ENCODE results near the gene ZNHIT1. TPM values are rescaled to one million over a fixed set of nuclear protein-coding genes. Genes with fewer than 3 reads are reported as not detected.

The ZNHIT1 gene
- total RNA-seq, 1 experiment from 2014 or later, result 69.7 TPM

DNA sequence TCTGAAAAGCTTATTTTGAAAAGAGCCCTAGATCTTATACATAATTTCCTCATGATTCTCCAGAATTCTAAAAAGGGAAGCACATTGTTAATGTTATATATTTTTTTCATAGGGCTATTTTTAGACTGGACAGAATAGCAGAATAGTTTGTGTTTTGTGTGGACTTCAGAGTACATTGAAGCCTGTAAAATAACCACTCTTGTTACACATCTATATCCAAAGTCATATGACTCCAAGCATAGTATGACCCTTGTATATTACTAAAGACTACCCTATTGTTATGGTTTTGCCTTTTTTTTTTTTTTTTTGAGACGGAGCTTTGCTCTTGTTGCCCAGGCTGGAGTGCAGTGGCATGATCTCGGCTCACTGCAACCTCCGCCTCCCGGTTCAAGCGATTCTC, 53.1 kb downstream of the ZNHIT1 start:
- no peaks in the 10 kb centered on the region for H3K9me3 ChIP-seq (ENCODE audit: control insufficient read depth, insufficient read depth, low read depth, low read length)
- no peaks in the 10 kb centered on the region for H3K36me3 ChIP-seq (ENCODE audit: control insufficient read depth, insufficient read depth, low read length)
- H3K4me1 ChIP-seq (ENCODE audit: control insufficient read depth, insufficient read depth, low read length), result no peaks in the 10 kb centered on the region
- BruUV-seq (replicated peaks), result no TSS peak
- intact Hi-C loops (cut with micrococcal nuclease; ENCODE audit: unreplicated experiment), result no loop called here
- in situ Hi-C loops (cut with HindIII; ENCODE audit: low pct_unique_long_range_greater_than_20kb, low sequenced_read_pairs), result no loop called here
- ChIA-PET POLR2A (no interaction called here), CTCF (interaction anchor here (0.6 kb wide), 1 partner anchor 13 kb away, joined by 10 read pairs; no protein-coding TSS in a partner anchor)
- no peak for ATAC-seq
- no peak overlapping the region for H3K4me3 ChIP-seq (ENCODE audit: low read depth in 2 of 2, low read length in 2 of 2)
- TF ChIP-seq SIN3A (IDR thresholded peaks at IDR 0.05; ENCODE audit: borderline replicate concordance, insufficient read depth, low read depth, low read length) (no peak), POLR2AphosphoS5 (IDR thresholded peaks at IDR 0.05; ENCODE audit: low read depth, low read length) (no peak), TCF7L2 (IDR thresholded peaks at IDR 0.05; ENCODE audit: low read depth, low read length) (no peak)
- TF ChIP-seq, protein P1, sequence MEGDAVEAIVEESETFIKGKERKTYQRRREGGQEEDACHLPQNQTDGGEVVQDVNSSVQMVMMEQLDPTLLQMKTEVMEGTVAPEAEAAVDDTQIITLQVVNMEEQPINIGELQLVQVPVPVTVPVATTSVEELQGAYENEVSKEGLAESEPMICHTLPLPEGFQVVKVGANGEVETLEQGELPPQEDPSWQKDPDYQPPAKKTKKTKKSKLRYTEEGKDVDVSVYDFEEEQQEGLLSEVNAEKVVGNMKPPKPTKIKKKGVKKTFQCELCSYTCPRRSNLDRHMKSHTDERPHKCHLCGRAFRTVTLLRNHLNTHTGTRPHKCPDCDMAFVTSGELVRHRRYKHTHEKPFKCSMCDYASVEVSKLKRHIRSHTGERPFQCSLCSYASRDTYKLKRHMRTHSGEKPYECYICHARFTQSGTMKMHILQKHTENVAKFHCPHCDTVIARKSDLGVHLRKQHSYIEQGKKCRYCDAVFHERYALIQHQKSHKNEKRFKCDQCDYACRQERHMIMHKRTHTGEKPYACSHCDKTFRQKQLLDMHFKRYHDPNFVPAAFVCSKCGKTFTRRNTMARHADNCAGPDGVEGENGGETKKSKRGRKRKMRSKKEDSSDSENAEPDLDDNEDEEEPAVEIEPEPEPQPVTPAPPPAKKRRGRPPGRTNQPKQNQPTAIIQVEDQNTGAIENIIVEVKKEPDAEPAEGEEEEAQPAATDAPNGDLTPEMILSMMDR (IDR thresholded peaks at IDR 0.05), result no peak
- TF ChIP-seq, protein P2, sequence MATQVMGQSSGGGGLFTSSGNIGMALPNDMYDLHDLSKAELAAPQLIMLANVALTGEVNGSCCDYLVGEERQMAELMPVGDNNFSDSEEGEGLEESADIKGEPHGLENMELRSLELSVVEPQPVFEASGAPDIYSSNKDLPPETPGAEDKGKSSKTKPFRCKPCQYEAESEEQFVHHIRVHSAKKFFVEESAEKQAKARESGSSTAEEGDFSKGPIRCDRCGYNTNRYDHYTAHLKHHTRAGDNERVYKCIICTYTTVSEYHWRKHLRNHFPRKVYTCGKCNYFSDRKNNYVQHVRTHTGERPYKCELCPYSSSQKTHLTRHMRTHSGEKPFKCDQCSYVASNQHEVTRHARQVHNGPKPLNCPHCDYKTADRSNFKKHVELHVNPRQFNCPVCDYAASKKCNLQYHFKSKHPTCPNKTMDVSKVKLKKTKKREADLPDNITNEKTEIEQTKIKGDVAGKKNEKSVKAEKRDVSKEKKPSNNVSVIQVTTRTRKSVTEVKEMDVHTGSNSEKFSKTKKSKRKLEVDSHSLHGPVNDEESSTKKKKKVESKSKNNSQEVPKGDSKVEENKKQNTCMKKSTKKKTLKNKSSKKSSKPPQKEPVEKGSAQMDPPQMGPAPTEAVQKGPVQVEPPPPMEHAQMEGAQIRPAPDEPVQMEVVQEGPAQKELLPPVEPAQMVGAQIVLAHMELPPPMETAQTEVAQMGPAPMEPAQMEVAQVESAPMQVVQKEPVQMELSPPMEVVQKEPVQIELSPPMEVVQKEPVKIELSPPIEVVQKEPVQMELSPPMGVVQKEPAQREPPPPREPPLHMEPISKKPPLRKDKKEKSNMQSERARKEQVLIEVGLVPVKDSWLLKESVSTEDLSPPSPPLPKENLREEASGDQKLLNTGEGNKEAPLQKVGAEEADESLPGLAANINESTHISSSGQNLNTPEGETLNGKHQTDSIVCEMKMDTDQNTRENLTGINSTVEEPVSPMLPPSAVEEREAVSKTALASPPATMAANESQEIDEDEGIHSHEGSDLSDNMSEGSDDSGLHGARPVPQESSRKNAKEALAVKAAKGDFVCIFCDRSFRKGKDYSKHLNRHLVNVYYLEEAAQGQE (IDR thresholded peaks at IDR 0.05; ENCODE audit: insufficient read depth in 1 of 2, low read depth in 2 of 2, low read length in 1 of 2), result no peak
- no peak overlapping the region for H3K27ac ChIP-seq (ENCODE audit: low read length)
- DNase-seq (ENCODE audit: low read depth, low spot score), result no peak
- no peaks in the 10 kb centered on the region for H3K27me3 ChIP-seq (ENCODE audit: control insufficient read depth, insufficient read depth, low read length)

DNA sequence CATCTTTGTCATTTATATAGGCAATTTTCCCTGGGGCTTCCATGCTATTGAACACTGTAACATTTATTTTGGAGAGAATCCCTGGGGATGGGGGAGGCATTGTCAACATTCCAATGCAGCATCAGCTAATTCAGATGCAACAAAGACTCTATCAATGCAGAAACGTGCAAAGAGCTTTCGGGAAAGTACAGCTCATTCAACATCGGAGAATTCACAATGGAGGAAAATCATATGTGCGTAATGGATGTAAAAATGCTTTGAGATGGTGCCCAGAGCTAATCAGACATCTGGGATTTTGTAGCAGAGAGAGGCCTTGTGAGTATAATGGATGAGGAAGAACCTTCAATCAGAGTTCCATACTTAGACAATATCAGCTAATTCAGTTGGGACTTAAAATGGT, 55.2 kb downstream of the ZNHIT1 start:
- no TSS peak for BruUV-seq (replicated peaks)
- Histone ChIP-seq H3K27me3 (ENCODE audit: control insufficient read depth, insufficient read depth, low read length) (no peaks in the 10 kb centered on the region), H3K4me3 (ENCODE audit: low read depth in 2 of 2, low read length in 2 of 2) (no peak overlapping the region), H3K9me3 (ENCODE audit: control insufficient read depth, insufficient read depth, low read depth, low read length) (no peaks in the 10 kb centered on the region), H3K36me3 (ENCODE audit: control insufficient read depth, insufficient read depth, low read length) (no peaks in the 10 kb centered on the region), H3K27ac (ENCODE audit: low read length) (no peak overlapping the region), H3K4me1 (ENCODE audit: control insufficient read depth, insufficient read depth, low read length) (no peaks in the 10 kb centered on the region)
- in situ Hi-C loops (cut with HindIII; ENCODE audit: low pct_unique_long_range_greater_than_20kb, low sequenced_read_pairs) (no loop called here), intact Hi-C loops (cut with micrococcal nuclease; ENCODE audit: unreplicated experiment) (no loop called here)
- ATAC-seq, result no peak
- DNase-seq (ENCODE audit: low read depth, low spot score), result no peak
- ChIA-PET POLR2A (no interaction called here), CTCF (no interaction called here)
- TF ChIP-seq SIN3A (IDR thresholded peaks at IDR 0.05; ENCODE audit: borderline replicate concordance, insufficient read depth, low read depth, low read length) (no peak), POLR2AphosphoS5 (IDR thresholded peaks at IDR 0.05; ENCODE audit: low read depth, low read length) (no peak), TCF7L2 (IDR thresholded peaks at IDR 0.05; ENCODE audit: low read depth, low read length) (no peak)
- TF ChIP-seq, protein P1 (IDR thresholded peaks at IDR 0.05), result no peak
- TF ChIP-seq, protein P2 (IDR thresholded peaks at IDR 0.05; ENCODE audit: insufficient read depth in 1 of 2, low read depth in 2 of 2, low read length in 1 of 2), result no peak

Other genes with a start within 250 kb of the ZNHIT1 start
- gene MUC12, start 248.6 kb upstream of the ZNHIT1 start, total RNA-seq (2021; ENCODE audit: unreplicated experiment), result 6.8 TPM
- not detected for gene MUC17, start 198.1 kb upstream of the ZNHIT1 start, total RNA-seq (2021; ENCODE audit: unreplicated experiment)
- gene TRIM56, start 132.7 kb upstream of the ZNHIT1 start, total RNA-seq (2021; ENCODE audit: unreplicated experiment), result 37.4 TPM
- 370 TPM for gene SERPINE1, start 91.1 kb upstream of the ZNHIT1 start, total RNA-seq (2021; ENCODE audit: unreplicated experiment)
- 74.2 TPM for gene AP1S1, start 63.7 kb upstream of the ZNHIT1 start, total RNA-seq (2021; ENCODE audit: unreplicated experiment)
- 4.4 TPM for gene VGF, start 52.6 kb upstream of the ZNHIT1 start, total RNA-seq (2021; ENCODE audit: unreplicated experiment)
- gene NAT16, start 37.9 kb upstream of the ZNHIT1 start, total RNA-seq (2021; ENCODE audit: unreplicated experiment), result 0.15 TPM
- gene MOGAT3, start 17.1 kb upstream of the ZNHIT1 start, total RNA-seq (2021; ENCODE audit: unreplicated experiment), result 0.23 TPM
- 93.0 TPM for gene PLOD3, start 584 bp upstream of the ZNHIT1 start, total RNA-seq (2021; ENCODE audit: unreplicated experiment)
- 8.0 TPM for gene CLDN15, start 19.6 kb downstream of the ZNHIT1 start, total RNA-seq (2021; ENCODE audit: unreplicated experiment)
- 110 TPM for gene FIS1, start 26.9 kb downstream of the ZNHIT1 start, total RNA-seq (2021; ENCODE audit: unreplicated experiment)
- gene IFT22, start 103.6 kb downstream of the ZNHIT1 start, total RNA-seq (2021; ENCODE audit: unreplicated experiment), result 42.4 TPM
- 25.8 TPM for gene COL26A1, start 144.7 kb downstream of the ZNHIT1 start, total RNA-seq (2021; ENCODE audit: unreplicated experiment)